ENCODE results near the gene TEX11.

The TEX11 gene

DNA sequence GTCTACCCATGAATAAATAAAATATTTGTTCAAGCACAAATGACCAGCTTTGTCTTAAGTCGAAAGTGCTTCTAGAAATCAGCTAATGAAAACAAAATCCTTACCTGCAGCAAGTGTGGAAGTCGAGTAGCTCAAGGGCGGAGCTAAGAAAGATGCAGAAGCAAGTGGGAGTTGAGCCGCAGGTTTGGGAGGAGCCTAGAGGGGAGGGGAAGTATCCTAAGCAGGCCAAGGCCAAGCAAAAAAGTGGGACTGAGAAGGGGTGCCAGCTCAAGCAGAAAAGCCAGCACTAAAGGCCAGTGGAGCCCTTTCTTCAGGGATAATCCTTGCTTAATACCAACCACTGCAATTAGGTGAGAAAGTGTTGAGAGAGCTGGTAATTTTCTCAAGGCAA, 403.1 kb downstream of the TEX11 start:
- DNase-seq = no peak
- intact Hi-C loops (cut with DNase I) = no loop called here

DNA sequence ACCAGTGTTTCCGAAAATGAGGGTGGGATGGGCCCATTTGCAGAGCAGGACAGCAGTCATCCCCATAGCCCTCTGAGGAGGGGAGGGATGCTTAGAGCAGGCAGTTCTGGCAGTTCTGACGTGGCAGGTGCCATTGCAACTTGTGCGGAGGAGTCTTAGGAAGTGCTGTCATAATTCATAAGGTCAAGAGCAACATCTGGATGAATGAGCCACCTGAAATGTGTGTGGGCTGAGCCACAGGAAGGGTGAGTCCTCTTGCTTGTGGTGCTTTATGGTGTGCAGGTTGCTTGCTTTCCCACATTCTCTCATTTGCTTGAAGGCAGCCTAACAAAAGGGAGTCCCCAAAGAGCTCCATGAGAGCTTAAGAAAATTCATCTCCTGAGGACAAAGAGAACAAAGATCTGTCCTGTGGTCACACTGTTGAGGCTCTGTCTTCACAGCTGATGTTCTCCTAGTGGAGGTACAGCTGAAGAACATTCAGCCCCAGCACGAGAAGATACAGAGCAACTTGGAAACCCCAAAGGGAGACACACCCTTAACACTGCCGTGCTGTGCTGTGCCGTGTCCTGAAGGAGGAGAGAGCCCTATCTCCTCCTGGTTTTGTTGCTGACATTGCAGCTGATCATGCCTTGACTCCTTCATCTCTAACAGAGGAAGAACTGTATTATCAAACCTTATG, 403.6 kb downstream of the TEX11 start:
- intact Hi-C loops (cut with DNase I) = no loop called here
- DNase-seq = no peak

DNA sequence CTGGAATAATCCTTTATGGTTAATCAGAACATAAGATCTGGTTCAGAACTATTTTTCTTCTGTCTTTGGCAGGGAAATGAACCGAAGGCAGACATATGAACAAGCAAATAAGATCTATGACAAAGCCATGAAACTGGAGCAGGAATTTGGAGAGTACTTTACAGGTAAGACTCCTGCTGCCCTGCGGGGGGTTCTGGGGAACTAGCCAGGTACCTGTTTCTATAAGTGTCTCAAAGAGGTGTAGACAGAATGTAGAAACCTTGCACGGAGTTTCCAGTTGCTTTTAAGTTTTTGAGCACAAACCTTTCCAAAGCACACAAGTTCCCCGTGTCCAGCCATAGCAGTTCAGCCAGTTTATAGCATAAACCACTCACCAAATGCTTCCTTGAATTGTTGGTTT, 407.7 kb downstream of the TEX11 start:
- DNase-seq = no peak
- intact Hi-C loops (cut with DNase I) = no loop called here

DNA sequence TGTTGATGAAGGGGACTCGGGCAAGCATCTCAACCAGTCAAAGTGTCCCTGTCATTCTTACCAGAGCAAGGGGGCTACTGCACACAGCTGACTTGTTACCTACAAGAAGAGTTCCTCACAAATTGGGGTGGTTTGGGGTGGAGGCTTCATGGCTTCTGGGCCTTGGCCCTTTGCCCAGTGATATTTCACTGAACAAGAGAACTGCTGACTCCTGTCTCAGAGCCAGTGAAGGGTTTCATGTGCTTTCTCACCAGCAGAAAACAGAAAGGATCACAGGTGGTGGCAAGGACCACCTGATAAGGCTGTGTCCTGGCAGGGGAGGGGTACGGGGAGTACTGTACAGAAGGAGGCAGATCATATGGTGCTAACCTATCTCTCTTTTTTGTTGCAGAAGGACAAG, 410.4 kb downstream of the TEX11 start:
- intact Hi-C loops (cut with DNase I) = no loop called here

DNA sequence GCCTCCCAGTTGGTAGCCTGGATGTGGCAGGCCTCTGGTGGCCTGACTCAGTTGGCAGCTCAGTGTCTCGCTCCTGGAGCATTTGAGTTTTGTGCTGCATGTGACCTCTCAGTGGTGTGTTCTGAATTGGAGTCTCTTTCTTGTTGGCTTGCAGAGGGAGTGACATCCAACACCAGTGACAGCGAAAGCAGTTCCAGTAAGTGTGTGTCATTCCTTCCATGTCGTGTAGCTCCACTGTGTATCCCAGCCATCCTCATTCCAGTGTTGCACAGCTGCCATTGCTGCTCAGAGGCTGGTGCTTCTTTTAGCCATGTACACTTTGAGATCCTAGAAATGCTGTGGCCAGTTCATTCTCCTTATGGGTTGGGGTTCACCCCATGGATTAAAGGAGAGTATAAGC, 411.5 kb downstream of the TEX11 start:
- intact Hi-C loops (cut with DNase I) = no loop called here

More for the DNA sequence above, 410.4 kb downstream of the TEX11 start:
- no peak for DNase-seq

DNA sequence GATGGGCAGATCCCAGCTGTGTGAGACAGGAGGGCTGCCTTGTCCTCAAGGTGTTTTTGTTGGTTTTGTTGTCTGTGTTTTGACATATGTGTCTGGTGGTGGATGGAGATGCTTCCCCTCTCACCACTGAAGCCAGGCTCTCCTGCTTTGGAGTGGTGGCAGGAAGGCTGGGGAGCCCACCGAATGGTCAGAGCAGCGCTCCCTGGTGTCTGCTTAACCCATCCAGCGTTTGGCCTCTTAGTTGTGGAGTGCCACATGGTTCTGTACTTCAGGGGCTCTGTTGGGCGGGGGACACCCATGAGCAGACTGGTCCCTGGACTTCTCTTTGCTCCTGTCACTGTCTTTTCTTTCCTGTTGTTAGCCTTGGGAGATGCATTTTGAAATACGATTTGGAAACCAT, 412.0 kb downstream of the TEX11 start:
- no peak for DNase-seq
- intact Hi-C loops (cut with DNase I) = no loop called here

More for the DNA sequence above, 411.5 kb downstream of the TEX11 start:
- no peak for DNase-seq

DNA sequence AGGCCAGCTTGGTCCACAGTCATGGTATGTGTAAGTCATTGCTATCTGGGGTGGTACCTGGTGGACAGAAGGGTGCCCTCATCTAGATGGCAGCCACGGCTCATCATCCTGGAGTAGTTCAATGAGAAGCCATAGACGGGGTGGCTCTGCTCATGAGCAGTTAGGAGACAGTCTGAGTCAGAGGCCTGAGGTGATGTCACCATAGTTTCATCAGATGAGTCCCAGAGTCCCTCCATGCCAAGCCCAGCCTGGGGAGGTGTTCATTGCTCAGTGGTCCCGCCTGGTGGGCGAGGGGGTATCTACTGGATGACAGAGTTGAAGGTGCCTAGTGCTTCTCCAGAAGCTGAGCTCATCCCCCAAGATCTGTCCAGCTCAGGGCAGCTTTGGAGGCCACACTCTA, 414.1 kb downstream of the TEX11 start:
- intact Hi-C loops (cut with DNase I) = no loop called here
- no peak for DNase-seq

DNA sequence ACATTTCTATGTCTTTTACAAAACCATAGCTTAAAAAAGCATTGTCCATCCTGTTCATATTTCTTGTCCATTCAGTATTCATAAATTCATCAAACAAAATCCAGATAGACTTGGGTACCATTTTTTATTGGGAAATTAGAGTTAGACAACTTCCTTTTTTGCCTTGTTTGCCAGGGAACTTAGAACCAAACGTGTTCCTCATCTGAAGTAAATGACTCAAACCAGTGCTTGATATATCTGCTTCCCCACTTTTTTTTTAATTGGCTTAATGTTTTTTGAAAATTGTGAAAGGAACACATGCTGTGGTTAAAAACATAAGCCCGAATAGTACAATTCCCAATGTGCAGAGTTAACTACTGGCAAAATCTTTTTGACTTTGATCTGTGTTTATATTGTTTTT, 419.7 kb downstream of the TEX11 start:
- intact Hi-C loops (cut with DNase I) = no loop called here
- DNase-seq = no peak

DNA sequence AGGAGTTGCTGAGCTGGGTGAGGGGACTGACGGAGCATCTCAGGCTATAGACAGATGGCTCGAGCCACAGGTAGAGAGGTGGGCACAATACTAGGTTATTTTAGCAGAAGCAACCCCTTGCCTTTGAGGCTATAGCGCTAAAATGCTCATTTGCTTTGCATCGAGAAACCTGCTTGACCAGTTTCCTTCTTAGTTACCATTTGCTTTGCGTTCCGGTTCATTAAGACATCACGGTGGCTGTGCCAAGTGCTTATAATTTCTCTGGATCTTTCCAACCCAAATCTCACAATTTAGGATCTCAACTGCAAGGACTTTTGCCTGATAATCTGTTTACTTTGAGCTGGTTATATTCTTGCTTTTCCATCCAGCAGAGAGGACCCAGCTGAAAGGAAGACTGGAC, 423.0 kb downstream of the TEX11 start:
- intact Hi-C loops (cut with DNase I) = no loop called here
- DNase-seq = no peak

DNA sequence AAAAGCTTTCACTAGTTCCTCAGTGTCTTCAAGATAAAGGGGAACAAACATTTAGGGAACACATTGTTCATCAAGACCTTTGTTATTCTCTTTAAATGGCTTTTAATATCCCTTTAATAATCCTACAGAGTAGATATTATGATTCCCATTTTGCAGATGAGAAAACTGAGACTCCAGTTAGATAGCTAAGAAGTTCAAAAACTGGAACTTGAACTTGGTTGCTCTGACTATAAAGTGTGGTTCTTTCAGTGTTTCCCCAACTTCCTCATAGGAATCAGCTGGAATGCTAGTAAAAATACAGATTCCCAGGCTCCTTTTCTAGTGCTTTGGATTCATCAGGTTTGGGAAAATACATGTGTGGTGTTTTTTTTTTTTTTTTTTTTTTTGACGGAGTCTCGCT, 426.2 kb downstream of the TEX11 start:
- no peak for DNase-seq
- intact Hi-C loops (cut with DNase I) = no loop called here

DNA sequence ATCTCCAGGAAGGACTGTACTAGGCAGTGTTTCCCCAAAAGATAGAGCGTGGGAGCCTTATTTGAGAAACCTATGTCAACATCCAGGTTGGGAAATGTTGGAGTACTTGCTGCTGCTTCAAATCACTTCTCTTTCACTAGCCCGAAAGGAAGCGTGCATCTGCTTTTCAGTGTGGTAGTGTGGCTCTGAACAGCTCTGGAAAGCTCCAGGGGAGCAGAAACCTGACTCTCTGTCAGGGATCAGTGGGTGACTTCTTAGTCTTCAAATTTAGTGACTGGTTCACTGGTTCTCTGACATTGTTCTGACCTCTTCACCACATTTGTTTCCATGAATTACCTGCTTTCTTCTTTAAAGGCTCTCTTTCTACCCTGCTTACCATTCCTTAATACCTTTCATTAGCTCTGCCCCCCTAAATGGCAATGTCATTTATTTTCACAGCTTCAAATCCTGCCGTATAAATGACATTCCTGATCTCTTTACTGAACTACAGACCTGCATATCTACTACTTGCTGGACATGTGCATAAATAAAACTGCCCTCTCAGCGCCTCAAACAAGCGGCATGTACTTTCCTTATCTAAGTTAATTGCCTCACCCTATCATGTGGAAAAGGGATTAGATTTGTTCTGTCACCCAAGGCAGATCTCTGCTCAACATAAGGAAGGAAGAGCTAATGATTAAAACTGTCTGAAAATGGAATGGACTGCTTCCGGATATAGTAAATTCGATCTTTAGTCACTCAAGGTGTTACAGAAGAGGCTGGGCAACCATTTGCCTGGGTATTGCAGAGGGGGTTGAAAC, 426.8 kb downstream of the TEX11 start:
- intact Hi-C loops (cut with DNase I) = no loop called here

DNA sequence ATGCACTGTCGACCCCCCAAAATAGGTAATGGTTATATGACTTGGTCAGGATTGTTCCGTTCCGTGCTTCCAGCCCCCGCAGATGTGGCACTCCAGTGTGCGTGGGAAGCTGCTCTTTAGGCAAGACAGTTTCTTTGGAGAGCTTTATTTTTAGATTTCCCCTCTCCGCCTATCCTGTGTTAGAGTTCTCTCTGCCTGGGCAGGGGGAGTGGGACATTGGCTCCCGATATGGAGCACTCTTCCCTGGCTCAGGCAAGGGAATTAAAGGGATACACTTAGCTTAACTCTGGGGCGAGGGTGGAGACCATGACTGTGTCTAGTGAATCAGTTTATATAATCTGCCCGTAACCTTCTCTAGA, 427.9 kb downstream of the TEX11 start:
- peak in 7 of 10 donors; percentile 3 to 89 (median 37) for DNase-seq
- intact Hi-C loops (cut with DNase I) = no loop called here

More for the DNA sequence above, 426.8 kb downstream of the TEX11 start:
- no peak for DNase-seq

DNA sequence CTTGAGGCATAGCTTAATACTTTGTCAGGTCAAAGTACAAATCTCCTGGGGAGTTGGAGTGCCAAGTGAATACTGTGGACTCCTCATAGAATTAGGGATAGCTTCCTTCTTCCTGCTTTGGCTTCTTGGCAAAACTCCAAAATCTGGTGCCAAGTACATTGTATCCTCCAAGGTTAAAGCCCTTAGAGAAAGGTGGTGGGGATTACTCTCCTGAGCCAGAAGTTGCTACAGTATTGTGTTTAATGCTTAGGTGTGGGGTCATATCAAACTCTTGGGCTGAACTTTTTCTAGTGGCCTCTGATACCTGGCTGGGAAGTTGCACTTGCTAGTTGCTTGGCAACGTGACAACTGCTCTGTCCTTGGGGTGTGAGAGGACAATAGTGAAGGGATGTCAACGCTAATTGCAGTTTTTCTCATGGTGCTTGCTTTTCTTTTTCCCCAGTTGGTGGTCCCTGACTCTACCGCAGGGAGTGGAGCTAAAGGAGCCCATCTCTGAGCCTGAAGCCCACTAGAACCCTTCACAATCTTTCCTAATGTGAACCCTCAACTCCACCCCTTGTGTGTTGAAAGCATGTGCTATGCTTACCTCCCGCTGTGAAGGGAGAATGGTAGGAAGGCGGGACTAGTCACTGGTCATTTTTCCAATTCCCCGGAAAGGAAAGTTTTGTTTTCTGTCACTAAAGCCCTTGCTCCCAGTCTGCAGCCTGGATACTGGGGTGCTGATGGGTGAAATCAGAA, 428.4 kb downstream of the TEX11 start:
- DNase-seq = no peak
- intact Hi-C loops (cut with DNase I) = no loop called here

DNA sequence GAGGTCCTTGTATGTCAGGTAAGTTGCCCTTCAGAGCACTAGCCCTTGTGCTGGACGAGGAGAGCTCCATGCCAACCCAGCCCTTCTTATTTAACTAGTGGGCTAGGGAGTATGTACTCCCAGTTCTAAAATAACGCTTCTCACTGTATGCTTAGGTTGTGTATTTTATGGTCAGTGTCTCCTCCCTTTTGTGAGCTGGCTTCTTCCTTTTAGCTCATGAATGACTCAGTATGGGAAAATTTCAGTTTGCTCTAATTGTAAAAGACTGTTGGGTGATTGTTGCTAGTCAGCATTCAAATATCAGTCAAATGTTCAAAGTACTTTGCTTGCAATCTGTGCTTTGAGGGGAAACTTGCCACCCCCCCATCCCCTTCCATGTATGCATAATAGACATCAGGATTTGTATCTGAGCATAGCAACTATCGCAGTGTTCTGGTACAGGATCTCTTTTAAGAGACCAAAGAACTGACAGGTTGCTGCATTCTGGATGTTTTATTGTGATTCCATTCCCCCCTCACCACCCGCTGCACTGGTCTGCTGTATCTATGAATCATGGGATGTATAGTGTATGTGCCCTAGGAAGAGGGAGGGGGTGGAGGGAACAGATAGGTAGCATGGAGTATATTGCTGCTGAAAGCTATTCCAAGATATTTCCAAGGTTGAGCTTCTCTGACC, 429.1 kb downstream of the TEX11 start:
- DNase-seq = no peak
- intact Hi-C loops (cut with DNase I) = no loop called here

All from posterior cingulate gyrus (tissue), 11 donors.